Measurements from ENCODE around the gene ZNF3. TPM values are rescaled to one million over a fixed set of nuclear protein-coding genes. Genes with fewer than 3 reads are reported as not detected.

The ZNF3 gene
- total and polyA plus RNA-seq, 9 of the 15 experiments (the other 6 are each of a cell fraction or from before 2014, with no cell fraction given) = 30.0 to 64.9 (median 51.5) TPM

DNA sequence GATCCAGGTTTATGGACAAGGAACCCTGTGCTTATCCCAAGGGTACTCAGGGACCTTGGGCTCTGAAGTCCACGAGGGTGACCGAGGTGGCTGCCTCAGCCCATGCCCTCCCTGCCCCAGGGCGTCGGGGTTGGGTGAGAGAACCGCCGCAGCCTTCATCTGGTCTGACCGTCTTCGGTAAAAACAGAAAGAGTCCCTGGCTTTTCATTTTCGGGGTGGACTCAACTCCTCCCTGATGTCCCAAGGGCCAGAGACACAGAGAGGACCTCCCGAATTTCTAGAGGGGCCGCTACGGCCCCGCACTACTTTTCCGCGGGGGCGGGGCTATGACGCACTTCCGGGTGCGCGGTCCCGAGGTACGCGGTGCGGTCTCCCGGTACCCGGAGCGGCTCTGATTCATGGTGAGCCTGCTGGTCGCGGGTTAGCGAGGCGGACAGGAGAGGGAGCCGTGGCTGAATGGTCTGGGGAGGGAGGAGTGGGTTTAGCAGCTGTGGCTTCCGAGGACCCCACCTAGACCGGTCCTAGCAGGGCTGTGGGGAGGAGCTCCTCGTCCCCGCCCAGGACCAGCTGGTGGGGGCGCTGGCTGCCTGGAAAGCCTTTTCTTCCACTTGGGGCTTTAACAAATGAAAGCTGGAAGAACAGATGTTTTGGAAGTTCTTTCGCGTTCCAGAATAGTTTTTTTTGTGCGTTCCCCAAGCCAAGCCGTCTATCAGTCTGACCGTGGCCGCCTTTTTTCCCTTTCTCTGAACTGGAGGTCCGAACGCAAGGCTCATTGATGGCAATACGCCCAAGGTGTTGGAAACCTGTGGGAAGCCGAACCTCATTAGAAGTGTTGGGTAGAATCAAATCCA lies 31.9 kb downstream of the ZNF3 start, which contains the start of gene ZSCAN21 (continued):
- TF ChIP-seq, protein P1, sequence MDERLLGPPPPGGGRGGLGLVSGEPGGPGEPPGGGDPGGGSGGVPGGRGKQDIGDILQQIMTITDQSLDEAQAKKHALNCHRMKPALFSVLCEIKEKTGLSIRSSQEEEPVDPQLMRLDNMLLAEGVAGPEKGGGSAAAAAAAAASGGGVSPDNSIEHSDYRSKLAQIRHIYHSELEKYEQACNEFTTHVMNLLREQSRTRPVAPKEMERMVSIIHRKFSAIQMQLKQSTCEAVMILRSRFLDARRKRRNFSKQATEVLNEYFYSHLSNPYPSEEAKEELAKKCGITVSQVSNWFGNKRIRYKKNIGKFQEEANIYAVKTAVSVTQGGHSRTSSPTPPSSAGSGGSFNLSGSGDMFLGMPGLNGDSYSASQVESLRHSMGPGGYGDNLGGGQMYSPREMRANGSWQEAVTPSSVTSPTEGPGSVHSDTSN (CRISPR knock-in tag; IDR thresholded peaks at IDR 0.05; ENCODE audit: low read depth) = no peak
- TF ChIP-seq, protein P1 (tag; conservative IDR thresholded peaks at IDR 0.05; ENCODE audit: low read depth) = no peak
- peak in 1 of 2 experiments; percentile 98; a peak in 2 of 4 replicates for TF ChIP-seq HDAC1 (IDR thresholded peaks at IDR 0.05)
- no peak for TF ChIP-seq NFE2L1 (tag; IDR thresholded peaks at IDR 0.05; ENCODE audit: borderline replicate concordance, low read depth)
- no peak for TF ChIP-seq DPF2 (IDR thresholded peaks at IDR 0.05)
- TF ChIP-seq NFIC (IDR thresholded peaks at IDR 0.05) = peak; percentile 45; the same call in 1 of the 2 replicates
- TF ChIP-seq BRD9 (IDR thresholded peaks at IDR 0.05; ENCODE audit: low read depth, partially characterized antibody) = peak; percentile 44
- TF ChIP-seq, protein P2, sequence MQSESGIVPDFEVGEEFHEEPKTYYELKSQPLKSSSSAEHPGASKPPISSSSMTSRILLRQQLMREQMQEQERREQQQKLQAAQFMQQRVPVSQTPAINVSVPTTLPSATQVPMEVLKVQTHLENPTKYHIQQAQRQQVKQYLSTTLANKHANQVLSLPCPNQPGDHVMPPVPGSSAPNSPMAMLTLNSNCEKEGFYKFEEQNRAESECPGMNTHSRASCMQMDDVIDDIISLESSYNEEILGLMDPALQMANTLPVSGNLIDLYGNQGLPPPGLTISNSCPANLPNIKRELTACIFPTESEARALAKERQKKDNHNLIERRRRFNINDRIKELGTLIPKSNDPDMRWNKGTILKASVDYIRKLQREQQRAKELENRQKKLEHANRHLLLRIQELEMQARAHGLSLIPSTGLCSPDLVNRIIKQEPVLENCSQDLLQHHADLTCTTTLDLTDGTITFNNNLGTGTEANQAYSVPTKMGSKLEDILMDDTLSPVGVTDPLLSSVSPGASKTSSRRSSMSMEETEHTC (IDR thresholded peaks at IDR 0.05) = peak; percentile 64; the same call in 1 of the 2 replicates
- TF ChIP-seq NFATC3 (IDR thresholded peaks at IDR 0.05) = no peak
- TF ChIP-seq, protein P3, sequence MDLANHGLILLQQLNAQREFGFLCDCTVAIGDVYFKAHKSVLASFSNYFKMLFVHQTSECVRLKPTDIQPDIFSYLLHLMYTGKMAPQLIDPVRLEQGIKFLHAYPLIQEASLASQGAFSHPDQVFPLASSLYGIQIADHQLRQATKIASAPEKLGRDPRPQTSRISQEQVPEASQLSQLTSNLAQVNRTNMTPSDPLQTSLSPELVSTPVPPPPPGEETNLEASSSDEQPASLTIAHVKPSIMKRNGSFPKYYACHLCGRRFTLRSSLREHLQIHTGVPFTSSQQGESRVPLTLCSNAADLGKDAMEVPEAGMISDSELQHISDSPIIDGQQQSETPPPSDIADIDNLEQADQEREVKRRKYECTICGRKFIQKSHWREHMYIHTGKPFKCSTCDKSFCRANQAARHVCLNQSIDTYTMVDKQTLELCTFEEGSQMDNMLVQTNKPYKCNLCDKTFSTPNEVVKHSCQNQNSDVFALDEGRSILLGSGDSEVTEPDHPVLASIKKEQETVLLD (IDR thresholded peaks at IDR 0.05) = peak; percentile 59
- no peak for TF ChIP-seq BDP1 (IDR thresholded peaks at IDR 0.05; ENCODE audit: insufficient read depth, insufficient read length)
- TF ChIP-seq ZNF384 (IDR thresholded peaks at IDR 0.05; ENCODE audit: low read depth, low read length) = 0 out of 2 replicates have a peak, but pooled peaks have one; percentile 16
- peak; percentile 95 for TF ChIP-seq RBBP5 (IDR thresholded peaks at IDR 0.05; ENCODE audit: borderline replicate concordance, insufficient read depth, low read length, poor library complexity, severe bottlenecking)
- TF ChIP-seq, protein P4, sequence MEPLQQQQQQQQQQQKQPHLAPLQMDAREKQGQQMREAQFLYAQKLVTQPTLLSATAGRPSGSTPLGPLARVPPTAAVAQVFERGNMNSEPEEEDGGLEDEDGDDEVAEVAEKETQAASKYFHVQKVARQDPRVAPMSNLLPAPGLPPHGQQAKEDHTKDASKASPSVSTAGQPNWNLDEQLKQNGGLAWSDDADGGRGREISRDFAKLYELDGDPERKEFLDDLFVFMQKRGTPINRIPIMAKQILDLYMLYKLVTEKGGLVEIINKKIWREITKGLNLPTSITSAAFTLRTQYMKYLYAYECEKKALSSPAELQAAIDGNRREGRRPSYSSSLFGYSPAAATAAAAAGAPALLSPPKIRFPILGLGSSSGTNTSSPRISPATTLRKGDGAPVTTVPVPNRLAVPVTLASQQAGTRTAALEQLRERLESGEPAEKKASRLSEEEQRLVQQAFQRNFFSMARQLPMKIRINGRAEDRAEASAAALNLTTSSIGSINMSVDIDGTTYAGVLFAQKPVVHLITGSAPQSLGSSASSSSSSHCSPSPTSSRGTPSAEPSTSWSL (CRISPR knock-in tag; IDR thresholded peaks at IDR 0.05; ENCODE audit: borderline replicate concordance) = no peak
- TF ChIP-seq ZBED1 (IDR thresholded peaks at IDR 0.05) = no peak
- TF ChIP-seq, protein P5, sequence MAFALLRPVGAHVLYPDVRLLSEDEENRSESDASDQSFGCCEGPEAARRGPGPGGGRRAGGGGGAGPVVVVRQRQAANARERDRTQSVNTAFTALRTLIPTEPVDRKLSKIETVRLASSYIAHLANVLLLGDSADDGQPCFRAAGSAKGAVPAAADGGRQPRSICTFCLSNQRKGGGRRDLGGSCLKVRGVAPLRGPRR (CRISPR knock-in tag; IDR thresholded peaks at IDR 0.05) = 0 out of 2 replicates have a peak, but pooled peaks have one; percentile 22
- TF ChIP-seq, protein P6, sequence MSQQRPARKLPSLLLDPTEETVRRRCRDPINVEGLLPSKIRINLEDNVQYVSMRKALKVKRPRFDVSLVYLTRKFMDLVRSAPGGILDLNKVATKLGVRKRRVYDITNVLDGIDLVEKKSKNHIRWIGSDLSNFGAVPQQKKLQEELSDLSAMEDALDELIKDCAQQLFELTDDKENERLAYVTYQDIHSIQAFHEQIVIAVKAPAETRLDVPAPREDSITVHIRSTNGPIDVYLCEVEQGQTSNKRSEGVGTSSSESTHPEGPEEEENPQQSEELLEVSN (IDR thresholded peaks at IDR 0.05; ENCODE audit: borderline replicate concordance in 1 of 2, extremely low read depth in 1 of 2, insufficient read depth in 1 of 2, insufficient read length in 1 of 2, low read depth in 1 of 2, low read length in 1 of 2, poor library complexity in 1 of 2, severe bottlenecking in 1 of 2) = peak in 1 of 2 experiments; percentile 19
- TF ChIP-seq LCOR (CRISPR knock-in tag; IDR thresholded peaks at IDR 0.05) = peak; percentile 57; the same call in 1 of the 2 replicates
